Posterior cingulate gyrus (tissue), 11 donors: Measurements from ENCODE around the gene C20orf202.
"Not testable (repeated sequence)": the region's sequence is repeated elsewhere in the genome, so short reads cannot be mapped to it uniquely, and the experiment has no call there.

Source experiments
- DNase-seq, 10 donors: peaks; one replicate each; pipeline versions ENCODE4 v3.0.0 to v3.0.0-alpha.2; 2020 to 2021; ENCODE audit warnings: mixed read lengths in 3 of 10
- intact Hi-C: fragments of 100-400 bp; cut with DNase I; formaldehyde crosslinking; loops from one replicate; pipeline ENCODE4 v1.15.1; 2023

Gene C20orf202

GRCh38 chr20:1240549-1240948 is 37.3 kb downstream of the C20orf202 start:
- DNase-seq, result no peak
- intact Hi-C loops, result no loop called here

DNA sequence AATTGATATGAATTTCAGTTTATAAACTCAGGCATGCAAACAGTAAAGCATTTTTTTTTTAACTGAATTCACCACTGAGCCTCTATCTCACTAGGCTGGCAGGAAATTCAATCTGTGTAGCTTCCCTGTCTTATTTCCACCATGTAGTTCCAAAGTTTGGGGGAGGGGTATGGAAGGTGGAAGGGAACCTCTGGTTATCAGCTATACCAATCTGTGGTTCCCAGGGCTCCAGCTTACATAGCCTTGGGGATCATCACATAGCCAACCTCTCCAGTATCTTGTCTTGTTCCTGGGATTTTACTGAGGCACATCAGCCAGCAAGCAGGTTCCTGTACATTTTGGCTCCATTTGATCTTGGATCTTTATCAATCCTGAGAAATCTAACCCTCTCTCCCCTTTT is 38.2 kb downstream of the C20orf202 start:
- DNase-seq, result no peak

DNA sequence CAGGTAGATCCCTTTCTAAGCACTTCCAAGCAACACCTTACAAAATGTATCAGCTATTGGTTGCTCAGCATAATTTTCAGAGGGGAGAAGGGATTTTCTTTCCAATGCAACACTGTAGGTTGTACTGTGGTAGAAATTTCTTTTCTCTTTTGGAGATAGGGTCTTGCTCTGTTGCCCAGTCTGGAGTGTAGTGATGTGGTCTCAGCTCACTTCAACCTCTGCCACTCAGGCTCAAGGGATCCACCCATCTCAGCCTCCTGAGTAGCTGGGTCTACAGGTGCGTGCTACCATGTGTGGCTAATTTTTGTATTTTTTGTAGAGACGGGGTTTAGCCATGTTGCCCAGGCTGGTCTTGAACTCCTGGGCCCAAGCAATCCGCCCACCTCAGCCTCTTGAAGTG is 38.8 kb downstream of the C20orf202 start:
- no peak for DNase-seq
- intact Hi-C loops, result no loop called here

More for the DNA sequence above, 38.2 kb downstream of the C20orf202 start:
- intact Hi-C loops, result no loop called here

GRCh38 chr20:1242530-1242929 is 39.3 kb downstream of the C20orf202 start:
- no peak for DNase-seq

DNA sequence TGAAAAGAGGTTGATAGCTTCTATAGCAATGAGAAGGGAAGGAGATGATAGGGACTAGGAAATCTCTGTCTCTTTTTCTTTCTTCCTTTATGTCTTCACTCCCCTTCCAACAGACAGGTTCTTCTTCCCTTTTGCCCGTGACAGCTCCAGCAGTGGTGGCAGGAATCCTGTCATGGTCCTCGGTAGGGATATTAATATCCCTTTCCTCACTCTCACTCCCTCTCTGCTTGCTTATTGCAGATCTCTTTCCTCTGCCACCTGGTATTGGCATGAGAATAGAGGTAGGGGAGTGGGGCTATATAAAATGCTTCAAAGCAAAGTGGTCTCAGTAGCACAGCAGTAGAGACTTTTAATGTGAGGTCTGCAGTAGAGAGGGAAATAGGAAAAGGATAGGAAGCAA is 42.3 kb downstream of the C20orf202 start:
- no peak for DNase-seq
- intact Hi-C loops, result no loop called here

More at GRCh38 chr20:1242530-1242929, 39.3 kb downstream of the C20orf202 start:
- intact Hi-C loops, result no loop called here

- DNase-seq, result no peak
- intact Hi-C loops, result no loop called here
Observed at GRCh38 chr20:1247689-1248088, 44.4 kb downstream of the C20orf202 start.

GRCh38 chr20:1250282-1250681 is 47.0 kb downstream of the C20orf202 start:
- DNase-seq, intact Hi-C loops: not testable (repeated sequence)

- no peak for DNase-seq
- intact Hi-C loops, result no loop called here
Observed at GRCh38 chr20:1252416-1252815, 49.2 kb downstream of the C20orf202 start.

DNA sequence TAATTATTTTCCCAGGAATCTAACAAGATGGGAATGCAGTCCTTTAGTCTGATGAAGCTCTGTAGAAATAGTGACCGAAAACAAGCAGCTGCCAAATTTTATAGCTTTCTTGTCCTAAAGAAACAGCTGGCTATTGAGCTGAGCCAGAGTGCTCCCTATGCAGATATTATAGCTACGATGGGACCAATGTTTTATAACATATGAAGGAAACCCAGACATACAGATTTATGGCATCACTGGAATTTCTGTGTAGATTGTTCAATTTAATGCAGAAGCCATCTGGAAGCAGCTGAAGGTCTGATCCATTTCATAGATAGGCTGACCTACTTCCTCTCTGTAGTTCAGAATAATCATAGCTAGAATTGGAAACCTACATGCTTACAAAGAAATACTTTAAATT is 51.0 kb downstream of the C20orf202 start:
- intact Hi-C loops, result no loop called here
- DNase-seq, result no peak

DNA sequence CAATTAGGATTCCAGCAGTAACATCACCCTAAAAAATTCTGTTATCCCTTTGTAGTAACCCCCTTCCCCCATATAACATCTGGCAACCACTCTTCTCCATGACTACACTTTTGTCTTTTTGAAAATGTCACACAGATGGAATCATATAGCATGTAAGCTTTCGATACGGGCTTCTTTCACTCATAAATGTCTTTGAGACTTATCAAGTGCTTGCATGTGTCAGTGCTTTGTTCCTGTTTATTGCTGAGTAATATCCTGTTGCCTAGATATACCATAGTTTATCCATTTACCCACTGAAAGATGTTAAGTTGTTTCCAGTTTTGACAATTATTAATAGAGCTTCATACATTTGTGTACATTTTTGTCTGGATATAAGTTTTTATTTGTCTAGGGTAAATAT is 52.4 kb downstream of the C20orf202 start:
- intact Hi-C loops, result no loop called here
- no peak for DNase-seq
